ENCODE data around the gene DENND2A.

GRCh38 chr7:140475747-140476333 lies 164.8 kb downstream of the DENND2A start:
- peak; percentile 42 to 50 for TF ChIP-seq CTCF (conservative IDR thresholded peaks at IDR 0.05 in 1 of 2, IDR thresholded peaks at IDR 0.05 in 1 of 2; ENCODE audit: low read depth in 1 of 2, low read length in 2 of 2)
- no peak for TF ChIP-seq EZH2 (IDR thresholded peaks at IDR 0.05; ENCODE audit: low read length, missing control alignments)

All from fibroblast of lung (primary cell).